Activated CD4-positive, CD25-positive, alpha-beta regulatory T cell treated with anti-CD3 and anti-CD28 coated beads, Interleukin-2, amount 50 U/mL, for 16 hours (primary cell): Measurements from ENCODE around the gene GAS1.

Source experiments
- DNase-seq: peaks from one replicate; pipeline ENCODE4 v3.0.0-alpha.2; 2020; ENCODE audit warnings: low read depth, low spot score

The GAS1 gene, protein sequence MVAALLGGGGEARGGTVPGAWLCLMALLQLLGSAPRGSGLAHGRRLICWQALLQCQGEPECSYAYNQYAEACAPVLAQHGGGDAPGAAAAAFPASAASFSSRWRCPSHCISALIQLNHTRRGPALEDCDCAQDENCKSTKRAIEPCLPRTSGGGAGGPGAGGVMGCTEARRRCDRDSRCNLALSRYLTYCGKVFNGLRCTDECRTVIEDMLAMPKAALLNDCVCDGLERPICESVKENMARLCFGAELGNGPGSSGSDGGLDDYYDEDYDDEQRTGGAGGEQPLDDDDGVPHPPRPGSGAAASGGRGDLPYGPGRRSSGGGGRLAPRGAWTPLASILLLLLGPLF

DNA sequence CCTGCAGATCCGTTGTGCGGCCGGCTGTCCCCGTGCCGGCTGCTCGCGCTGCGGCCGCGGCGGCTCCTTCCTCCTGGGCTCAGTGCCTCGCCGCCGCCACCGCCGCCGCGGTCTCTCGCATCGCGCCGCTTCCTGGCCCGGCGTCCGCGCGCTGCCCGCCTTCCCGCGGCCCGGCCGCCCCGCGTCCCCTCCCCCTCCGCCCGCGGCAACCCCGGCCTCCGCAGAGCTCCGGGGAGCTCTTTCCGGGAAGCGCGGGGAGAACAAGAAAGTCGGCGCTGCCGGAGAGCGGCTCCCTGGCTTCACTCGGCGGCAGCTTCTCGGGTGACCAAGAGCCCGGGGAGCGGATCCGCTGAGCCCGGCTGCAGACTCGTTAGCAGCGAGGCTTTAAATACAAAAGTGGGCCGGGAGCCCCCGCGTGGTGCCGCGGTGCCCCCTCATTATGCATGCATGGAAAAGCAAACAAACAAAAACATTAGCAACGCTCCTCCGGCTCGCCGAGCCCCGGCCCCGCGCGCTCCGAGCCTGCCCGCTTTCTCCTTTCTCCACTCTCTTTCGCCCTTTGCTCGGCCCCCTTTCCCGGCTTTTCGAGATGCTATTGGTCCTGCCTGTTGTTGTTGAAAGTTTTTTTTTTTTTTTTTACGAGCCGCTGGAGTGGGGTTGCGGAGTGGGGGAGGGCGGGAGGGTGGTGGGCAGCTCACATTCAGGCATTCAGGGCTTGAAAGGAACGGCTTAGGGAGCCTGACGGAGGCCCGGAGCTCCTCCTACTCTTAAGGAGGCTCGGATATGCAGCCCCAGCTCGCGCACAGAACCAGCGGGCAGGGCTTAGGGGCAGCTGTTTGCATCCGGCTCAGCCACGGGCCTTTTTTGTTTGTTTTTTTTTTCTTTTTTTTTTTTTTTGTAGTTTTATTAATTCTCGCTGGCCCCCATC, at the start of gene GAS1:
Gene GAS1, minus strand, starts transcription at position 361 of the 928 bp plus-strand sequence. CDS start 727 bp downstream, outside the sequence.
- peak; percentile 21 for DNase-seq

DNA sequence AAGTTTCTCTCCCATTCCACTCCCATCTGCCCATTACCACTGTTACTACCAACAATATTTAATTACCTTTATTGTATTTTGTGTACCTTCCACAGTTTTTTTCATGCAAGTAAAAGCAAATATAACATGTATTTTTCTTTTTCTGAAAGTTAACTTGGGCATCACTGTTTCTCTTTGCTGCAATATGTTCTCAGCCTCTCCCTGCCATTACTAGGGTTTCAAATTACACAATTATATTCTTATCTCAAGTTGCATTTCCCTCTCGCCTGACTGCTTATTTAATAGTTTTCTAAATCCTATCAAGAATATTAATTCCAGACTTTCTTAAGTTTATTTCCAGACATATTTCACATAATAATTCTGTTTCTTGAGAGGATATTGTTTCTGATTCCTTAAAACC, 46.9 kb upstream of the GAS1 start:
- no peak for DNase-seq

DNA sequence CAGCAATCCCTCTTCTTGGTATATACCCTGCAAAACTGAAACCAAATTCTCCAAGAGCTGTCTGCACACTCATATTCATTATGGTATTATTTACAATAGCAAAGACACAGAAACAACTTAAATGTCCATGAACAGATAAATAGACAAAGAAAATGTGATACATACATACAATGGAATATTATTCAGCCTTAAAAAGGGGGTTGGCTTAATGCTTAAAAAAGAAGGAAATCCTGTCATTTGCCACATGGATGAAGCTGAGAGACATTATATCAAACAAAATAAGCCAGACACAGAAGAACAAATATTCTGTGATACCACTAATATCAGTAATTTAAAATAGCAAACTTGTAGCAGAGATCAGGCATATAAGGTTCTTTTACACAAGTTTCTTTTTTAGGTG, 46.5 kb upstream of the GAS1 start:
- no peak for DNase-seq

DNA sequence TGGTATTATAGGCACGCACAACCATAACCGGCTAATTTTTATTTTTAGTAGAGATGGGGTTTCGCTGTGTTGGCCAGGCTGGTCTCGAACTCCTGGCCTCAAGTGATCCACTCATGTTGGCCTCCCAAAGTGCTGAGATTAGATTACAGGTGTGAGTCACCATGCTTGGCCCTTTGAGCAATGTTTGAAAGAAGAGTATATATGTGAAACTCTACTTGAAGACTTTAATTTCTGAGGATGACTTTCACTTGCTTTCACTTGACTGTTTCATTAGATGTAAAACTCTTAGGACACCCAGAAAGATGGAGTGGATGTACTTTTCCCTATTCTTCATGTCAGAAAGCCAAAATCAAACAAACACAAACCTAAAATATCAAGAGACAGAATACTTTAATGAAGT, 43.8 kb upstream of the GAS1 start:
- DNase-seq: no peak

DNA sequence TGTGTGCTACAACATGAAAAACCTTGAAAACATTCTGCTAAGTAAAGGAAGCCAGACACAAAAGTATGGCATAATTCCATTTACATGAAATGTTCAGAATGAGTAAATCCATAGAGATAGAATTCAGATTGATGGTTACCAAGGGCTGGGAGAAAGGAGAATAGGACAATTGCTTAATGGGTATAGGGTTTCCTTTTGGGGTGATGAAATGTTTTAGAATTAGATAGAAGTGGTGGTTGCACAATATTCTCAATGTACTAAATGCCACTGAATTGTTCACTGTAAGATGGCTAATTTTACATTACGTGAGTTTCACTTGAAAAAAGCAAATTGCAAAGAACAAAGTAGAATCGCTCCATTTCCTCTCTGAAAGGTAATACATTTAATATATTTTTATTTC, 43.0 kb upstream of the GAS1 start:
- no peak for DNase-seq

DNA sequence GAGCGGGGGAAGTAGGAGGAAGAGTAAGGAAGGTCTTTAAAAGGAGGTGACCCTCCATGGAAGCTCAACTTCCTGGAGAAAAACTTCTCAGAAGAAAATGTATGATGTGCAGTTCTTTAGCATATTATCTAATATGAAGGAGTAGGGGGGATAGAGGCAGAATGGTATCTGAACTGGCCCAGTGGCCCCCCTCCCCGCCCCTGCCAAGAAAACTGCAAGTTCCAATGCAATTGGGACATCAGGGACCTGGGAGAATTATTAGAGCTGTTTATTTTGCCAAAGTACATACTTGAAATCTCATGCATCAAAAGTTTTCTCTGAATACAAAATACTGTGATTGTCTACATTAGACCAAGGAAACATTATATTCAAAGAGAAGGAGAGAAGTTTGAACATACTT, 40.6 kb upstream of the GAS1 start:
- no peak for DNase-seq

DNA sequence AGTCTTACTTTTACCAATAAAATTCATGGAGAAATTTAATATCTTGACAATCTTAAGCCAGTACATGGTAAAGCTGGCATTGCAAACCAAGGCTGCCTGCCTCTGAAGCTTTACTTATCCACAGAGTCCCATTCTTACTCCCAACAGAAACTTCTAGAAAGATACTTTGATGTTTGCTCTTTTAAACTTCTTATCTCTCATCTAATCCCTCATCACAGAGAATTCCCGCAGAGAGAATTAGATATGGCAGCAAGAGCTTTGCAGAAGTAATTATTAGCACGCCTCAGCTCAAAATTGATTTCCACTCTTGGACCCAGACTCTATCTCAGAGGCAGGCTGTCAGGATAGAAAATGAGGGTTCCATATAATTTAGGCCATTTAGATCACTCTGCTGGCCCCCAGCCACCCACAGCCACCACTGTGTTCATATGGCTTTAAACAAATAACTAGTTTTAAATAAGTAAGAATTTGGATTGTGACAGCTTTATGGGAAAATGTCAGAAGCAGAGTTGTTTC, 37.9 kb upstream of the GAS1 start:
- DNase-seq: no peak

DNA sequence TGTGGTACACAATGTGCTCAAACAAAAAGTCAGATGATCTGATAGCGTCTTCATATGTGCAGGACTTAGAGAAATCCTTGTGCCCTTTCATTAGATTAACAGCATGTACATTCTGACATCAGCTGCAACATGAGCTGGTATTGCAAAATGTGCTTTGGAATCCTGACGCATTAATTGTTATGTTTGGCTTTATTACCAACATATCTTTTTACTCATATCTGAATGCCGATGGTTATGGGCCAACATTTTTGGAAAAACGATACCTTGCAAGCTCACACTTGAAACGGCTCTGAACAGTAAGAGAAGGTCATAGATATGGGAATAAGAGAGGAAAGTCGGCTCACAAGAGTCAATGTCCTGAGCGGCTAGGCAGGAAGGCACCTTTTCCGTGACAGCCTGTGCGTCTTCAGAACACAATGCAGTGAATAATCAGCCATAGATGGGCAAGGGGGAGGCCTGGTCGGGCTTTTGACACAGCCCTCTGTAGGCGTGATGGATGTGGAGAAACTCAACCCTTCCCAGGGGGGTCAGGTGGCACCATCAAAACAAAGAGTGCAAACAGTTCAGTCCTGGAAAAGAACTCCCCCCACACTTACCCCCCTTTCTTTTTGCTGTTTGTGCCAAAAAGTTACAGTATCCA, 36.4 kb upstream of the GAS1 start:
- DNase-seq: no peak

DNA sequence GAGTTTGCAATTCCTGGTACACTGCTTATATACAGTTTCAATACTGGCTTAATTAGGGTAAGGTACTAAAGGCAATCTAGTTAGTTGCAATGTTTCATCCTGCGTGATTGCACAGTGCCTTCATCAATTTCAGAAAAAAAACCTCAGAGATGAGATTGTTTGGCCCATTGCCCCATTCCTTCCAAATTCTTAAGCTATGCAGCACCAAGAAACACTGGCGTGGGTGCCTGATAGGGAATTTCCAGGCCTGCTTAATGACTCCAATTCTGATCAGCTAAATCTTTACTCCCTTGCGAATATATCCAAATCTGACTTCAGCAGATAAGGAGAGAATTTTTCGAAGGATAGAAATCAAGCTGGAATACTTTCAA, 35.9 kb upstream of the GAS1 start:
- no peak for DNase-seq

DNA sequence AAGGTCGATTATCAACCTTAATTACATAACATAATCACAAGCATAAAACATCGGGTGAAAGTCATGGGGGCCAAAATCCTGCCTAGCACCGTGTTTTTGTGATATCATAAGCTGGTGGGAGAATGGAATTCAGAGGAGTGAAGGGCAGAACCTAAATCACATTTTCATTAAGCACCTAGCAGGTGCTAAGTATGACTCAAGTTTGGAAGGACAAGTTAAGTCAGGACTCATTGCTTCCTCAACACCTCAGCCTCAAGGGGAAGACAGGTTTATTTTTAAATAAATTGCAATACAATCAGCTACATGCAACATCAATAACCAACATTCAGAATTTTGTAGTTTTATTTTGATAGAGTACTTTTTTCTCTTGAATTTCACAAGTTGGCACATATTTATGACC, 33.5 kb upstream of the GAS1 start:
- no peak for DNase-seq

DNA sequence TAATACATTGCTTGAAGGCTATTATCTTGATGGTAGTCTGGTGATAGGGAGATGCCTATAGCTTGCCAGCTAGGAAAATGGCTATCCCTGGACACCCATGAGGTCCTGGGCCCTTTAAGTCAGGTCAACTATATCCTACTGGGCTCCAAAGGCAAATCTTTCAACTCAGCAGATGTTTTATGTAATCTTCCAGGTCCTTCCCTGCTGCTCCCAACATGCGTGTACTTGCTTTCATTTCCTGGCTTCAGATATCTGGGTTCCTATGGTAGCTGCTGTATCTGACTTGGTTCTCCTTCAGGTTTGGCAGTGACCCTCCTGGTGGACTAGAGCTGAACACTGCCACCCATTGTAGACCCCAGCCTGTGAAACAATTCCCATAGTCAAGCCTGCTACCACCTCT, 32.4 kb upstream of the GAS1 start:
- no peak for DNase-seq

DNA sequence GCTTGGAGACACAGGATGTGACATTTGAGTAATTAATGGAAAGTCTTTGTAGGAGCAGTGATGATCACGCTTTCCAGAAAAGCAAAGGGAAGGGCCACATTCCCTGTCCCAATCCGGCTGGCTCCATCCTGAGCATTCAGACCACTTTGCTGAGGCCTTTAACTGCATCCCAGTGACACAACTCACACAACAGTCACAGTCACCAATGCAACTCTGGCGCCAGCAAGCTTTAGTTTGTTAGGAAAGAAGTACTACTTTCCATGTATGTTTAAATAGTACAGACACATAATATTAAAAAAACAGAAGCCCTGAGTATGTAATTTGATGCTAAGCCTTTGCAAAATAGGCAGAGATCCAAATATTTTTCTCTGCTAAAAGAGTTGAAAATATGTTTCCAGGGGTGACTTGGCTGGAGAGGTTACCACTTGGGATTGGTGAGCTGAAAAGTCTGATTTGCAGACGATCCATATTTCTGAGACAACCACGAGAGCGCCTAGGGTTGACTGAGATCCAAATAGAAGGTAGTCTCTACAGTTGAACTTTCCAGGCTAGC, 31.7 kb upstream of the GAS1 start:
- no peak for DNase-seq

DNA sequence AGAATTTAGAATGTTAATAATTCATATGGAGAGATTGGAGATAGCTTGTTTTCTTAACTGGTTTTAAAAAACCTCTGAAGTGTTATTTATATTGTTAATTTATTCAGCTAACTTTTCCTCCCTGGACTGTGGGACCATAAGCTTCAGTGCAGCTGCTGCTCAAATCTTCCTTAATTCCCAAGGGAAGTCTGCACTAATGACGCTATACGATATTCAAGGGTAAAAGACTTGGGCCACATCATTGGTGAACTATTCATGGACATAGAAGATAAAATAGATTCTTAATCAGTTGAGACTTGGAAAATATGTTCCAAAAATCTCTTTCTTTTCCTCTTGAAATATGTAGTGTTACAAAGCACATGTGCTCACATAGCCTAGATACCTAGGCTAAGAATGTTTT, 31.1 kb upstream of the GAS1 start:
- DNase-seq: no peak

DNA sequence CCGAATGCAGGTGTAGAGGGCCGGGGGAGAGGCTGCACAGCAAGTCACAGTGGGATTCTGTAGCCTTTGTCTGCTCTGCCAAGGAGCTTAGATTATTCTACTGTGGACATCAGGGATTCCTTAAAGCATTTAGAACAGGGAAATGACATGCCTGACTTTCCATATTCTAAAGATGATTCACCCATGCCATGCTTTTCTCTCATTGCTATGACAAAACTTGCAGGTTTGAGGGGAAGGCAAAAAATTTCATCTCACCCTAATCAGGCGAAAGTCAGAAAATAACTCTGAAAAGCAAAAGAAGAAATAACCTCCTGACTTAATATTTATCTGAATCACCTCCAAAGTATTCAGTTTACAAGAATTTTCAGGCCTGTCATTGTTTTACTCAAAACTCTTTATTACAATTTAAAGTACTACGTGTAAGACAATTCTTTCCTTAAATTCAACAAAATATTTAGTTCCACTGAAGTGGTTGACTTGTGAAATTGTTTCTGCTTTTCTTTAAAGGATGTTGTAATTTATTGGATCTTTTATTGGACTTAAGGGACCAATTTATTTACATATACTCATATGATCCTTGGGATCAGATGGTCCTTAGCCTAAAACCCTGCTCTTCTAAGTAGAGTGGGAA, 30.0 kb upstream of the GAS1 start:
- DNase-seq: no peak

DNA sequence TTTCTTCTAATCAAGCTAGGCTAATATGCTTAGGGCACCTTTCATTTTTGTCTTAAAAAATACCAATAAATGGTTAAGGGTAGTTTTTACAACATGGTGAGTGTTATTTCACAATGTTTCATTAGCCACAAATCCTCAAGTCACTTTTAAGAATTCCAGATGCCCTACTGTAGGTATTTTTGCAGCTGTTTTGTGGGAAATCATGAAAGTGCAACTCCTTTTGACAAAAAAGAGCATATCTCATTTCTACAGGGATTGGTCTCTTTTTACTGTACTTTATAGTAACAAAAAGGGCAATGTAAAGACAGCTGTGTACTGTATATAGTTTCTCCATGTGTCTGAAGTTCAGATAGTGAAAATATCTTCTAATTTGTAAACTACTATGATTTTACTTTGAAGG, 28.3 kb upstream of the GAS1 start:
- DNase-seq: no peak

DNA sequence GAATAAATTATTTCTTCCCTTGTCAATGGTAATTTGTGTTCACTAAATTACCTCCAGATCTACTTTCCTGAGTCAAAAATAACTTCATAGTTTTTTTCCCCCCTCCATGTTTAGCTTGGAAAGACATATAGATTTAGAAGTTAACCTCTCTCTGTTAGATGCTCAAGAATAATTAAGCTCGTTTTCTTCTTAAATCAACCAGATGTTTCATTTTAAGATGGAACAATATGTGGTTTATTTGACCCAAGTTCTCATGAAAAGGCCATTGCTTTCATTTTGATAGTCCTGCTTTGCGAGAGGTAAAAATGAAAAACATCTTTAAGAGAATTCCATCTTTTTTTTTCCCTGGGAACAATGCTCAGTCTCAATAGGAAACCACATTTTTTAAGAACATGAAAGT, 27.7 kb upstream of the GAS1 start:
- no peak for DNase-seq

DNA sequence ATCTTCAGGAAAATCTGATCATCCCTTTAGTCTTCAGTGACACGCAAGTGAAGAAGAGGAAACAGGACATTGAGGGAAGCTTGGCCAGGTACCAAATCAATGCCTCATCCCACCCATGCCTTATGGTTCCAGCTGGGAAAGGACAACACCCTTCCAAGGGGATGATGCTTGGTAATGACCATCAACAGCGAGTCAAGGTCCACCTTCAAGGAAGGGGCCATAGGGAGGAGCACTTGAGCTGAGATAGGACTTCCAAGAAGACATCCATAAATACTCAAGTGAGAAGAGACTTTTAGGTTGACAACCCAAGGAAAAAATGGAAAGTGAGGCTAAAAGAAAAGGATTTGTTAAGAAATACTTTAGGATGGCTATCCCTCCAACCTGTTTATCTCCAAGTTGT, 27.1 kb upstream of the GAS1 start:
- no peak for DNase-seq

DNA sequence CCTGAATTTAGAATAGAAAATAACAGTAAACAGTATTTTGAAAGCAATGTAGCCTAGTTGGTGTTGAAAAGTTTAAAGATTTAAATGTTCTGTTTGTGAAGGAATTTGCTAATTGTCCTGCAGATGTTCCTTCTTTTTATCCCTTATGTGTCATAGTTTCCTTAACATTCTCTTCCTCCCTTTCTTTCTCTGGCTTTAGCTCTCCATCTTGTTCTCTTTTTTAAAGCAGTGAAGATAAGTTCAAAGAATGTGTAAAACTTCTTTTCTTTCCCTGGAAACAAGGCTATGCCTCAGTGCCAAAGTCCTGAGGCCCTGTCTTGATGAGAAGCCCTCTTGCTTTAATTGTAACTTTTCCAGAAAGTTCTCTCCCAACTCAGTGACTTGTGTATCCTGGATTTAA, 24.4 kb upstream of the GAS1 start:
- no peak for DNase-seq

DNA sequence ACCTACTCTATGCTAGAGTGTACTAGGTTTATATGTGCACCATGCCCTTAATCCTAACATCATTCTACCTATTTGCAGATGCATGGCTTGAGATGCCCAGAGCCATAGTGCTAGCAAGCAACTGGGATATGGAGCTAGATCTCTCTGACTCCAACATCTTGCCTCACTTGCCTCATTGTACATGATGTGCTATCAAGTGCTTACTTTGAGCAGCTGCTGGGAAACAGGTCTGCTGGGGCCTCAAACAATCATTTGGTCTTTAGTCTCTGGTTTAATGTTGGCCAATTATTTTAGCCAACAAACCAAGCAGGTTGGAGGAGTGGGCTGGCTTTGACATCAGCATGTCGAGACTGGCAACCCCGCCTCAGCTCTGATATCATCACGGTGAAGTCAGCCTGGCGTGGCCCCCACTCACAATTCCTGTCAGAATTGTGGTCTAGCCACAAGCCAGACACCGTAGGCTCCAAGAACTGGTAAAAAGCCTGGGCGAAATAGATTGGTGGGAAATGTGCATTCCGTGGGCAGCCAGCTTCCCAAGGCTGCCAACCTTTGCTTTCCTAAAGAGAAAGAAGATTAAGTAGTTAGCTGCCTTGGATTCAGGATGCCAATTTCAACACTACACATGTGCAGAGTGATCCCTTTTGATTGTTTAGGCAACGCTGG, 21.1 kb upstream of the GAS1 start:
- DNase-seq: no peak

DNA sequence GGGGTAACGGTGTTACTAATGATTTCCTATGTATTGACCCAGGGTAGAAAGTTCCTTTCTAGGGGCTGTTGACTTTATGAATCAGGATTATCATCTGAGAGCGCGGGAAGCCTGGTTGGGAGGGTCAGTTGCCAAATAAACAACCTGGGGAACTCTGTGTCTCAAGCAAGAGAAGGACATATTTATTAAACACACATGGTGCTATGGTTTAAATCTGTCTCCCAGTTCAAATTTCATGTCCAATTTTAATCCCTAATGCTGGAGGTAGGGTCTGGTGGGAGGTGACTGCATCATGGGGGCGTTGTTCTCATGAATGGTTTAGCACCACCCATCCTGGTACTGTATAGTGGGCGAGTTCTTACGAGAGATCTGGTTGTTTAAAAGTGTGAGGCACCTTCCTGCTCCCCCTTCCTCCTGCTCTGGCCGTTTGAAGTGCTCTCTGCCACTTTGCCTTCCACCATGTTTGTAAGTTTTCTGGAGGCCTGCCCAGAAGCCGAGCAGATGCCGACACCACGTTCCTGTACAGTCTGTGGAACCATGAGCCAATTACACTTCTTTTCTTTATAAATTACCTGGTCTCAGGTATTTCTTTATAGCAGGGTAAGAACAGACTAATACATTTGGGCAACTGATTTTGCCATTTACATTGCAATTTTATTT, 19.7 kb upstream of the GAS1 start:
- no peak for DNase-seq
